Dermis microvascular lymphatic vessel endothelial cell (primary cell): ENCODE measurements around the gene PRDM11. TPM values are rescaled to one million over a fixed set of nuclear protein-coding genes. Genes with fewer than 3 reads are reported as not detected.
A peak's percentile ranks its signal among the peaks of the same experiment; 100 is the strongest.

Source experiments
- DNase-seq, 2 donors: peaks; one replicate each; pipeline versions ENCODE4 v3.0.0 to v3.0.0-alpha.2; 2010; ENCODE audit warnings: low read depth in 2 of 2
- total RNA-seq: library from RNA; depleted of rRNA; stranded (reverse); fragments of >200 nt; gene quantifications from 2 replicates; pipeline ENCODE4 v1.2.1, GENCODE V29; 2014

Gene PRDM11
- total RNA-seq, 1 donor from 2014 or later = 4.5 TPM

GRCh38 chr11:45157247-45158209, 11.1 kb downstream of the PRDM11 start:
- DNase-seq = no peak

- DNase-seq = no peak
These were observed 11.8 kb downstream of the PRDM11 start for GRCh38 chr11:45158210-45158731.

- DNase-seq = no peak
These were observed 12.6 kb downstream of the PRDM11 start for GRCh38 chr11:45158891-45159605.

GRCh38 chr11:45159781-45160365, 13.4 kb downstream of the PRDM11 start:
- no peak for DNase-seq

- DNase-seq = peak in 1 of 2 donors; percentile 54
These were observed 15.0 kb downstream of the PRDM11 start for GRCh38 chr11:45161252-45162063.

GRCh38 chr11:45162064-45162375, 15.6 kb downstream of the PRDM11 start:
- DNase-seq = no peak

GRCh38 chr11:45162916-45163879, 16.8 kb downstream of the PRDM11 start:
- no peak for DNase-seq

GRCh38 chr11:45163956-45164575, 17.6 kb downstream of the PRDM11 start:
- peak in 1 of 2 donors; percentile 30 for DNase-seq

- no peak for DNase-seq
These were observed 18.9 kb downstream of the PRDM11 start for GRCh38 chr11:45165386-45165785.

- DNase-seq = no peak
These were observed 19.6 kb downstream of the PRDM11 start for GRCh38 chr11:45165806-45166603.

GRCh38 chr11:45166604-45166897, 20.1 kb downstream of the PRDM11 start:
- DNase-seq = no peak

GRCh38 chr11:45167283-45167682, 20.8 kb downstream of the PRDM11 start:
- DNase-seq = no peak

- no peak for DNase-seq
These were observed 22.1 kb downstream of the PRDM11 start for GRCh38 chr11:45168366-45169130.

GRCh38 chr11:45169310-45170072, 23.1 kb downstream of the PRDM11 start:
- DNase-seq = no peak

GRCh38 chr11:45170484-45170883, 24.0 kb downstream of the PRDM11 start:
- DNase-seq = no peak

GRCh38 chr11:45171550-45171949, 25.1 kb downstream of the PRDM11 start:
- no peak for DNase-seq

GRCh38 chr11:45173064-45173463, 26.6 kb downstream of the PRDM11 start:
- DNase-seq = no peak
